SH-SY5Y (cell line): ENCODE measurements around the gene STAM.

Experiments
- GATA2 ChIP-seq: IDR thresholded peaks from 2 replicates; pipeline ENCODE4 v1.6.1; 2011; ENCODE audit warnings: mild to moderate bottlenecking, low read depth, low read length
- GATA3 ChIP-seq: IDR thresholded peaks from 2 replicates; pipeline ENCODE4 v1.6.1; 2011; ENCODE audit warnings: low read depth, mild to moderate bottlenecking, low read length, moderate library complexity

DNA sequence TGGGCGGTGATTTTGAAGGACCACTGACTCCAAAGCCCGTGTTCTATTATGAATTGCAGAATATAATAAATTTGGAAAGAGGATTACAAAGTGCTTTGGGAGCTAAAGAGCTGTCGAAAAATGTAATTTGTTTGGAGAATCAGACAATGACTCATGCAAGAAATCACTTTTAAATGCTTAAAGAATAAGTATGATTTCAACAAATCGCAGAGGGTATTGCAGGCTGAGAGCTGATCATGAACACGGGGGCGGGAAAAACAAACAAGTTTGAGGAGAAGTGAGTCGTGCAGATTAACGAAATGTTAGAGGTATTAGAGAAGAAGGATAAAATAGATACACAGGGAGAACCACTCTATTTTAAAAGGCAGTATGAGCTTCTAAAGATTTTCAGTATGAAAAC, 21.9 kb upstream of the STAM start:
- TF ChIP-seq GATA2, result no peak
- no peak for TF ChIP-seq GATA3
